HG03103 (cell line): ENCODE results near the gene KYNU.
"Not testable (repeated sequence)": the region's sequence is repeated elsewhere in the genome, so short reads cannot be mapped to it uniquely, and the experiment has no call there.

Source experiments
- ATAC-seq: cut with Tn5 transposase; IDR thresholded peaks from one replicate; pipeline ENCODE4 v1.9.1; 2021; ENCODE audit warnings: low read depth; ENCODE audit not compliant: unreplicated experiment

KYNU gene

GRCh38 chr2:142993771-142994170 lies 116.3 kb downstream of the KYNU start:
- ATAC-seq: no peak

DNA sequence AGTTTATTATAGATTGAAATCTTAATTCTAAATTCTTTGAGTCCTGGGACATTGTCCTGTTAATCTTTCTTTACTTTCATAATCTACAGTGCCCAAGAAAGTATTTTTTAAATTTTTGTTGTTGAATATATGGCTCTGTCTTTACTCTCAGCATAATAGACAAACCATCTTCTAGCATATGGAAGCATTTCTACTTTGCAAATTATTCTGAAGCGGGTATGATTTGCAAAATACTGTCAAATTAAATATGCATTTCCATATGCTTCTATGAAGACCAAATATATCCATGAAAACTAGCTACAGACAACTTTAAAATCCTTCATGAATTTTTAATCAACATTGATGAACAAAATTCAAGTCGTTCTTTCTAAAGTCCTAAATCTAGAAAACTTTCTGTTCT lies 117.2 kb downstream of the KYNU start:
- ATAC-seq: no peak

- no peak for ATAC-seq
Observed at GRCh38 chr2:142997231-142997630, 119.8 kb downstream of the KYNU start.

DNA sequence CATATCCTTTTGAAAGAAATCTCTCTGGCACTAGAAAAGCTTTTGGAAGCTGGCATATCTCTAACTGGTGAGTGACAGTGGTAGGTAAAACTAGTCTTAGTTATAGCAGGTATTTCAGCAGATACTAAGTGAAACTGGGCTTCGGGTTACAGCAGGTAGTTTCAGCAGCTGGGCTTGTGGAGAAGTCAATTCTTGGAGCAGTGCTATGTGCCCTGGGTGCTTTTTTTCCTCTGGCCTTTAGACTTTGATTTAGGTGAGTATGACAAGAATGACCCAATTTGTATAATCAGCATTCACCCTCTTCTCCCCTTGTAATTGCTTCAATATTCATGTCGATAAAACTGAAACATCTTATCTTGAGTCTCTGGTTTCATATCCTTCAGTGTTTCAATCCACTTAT lies 123.1 kb downstream of the KYNU start:
- no peak for ATAC-seq

DNA sequence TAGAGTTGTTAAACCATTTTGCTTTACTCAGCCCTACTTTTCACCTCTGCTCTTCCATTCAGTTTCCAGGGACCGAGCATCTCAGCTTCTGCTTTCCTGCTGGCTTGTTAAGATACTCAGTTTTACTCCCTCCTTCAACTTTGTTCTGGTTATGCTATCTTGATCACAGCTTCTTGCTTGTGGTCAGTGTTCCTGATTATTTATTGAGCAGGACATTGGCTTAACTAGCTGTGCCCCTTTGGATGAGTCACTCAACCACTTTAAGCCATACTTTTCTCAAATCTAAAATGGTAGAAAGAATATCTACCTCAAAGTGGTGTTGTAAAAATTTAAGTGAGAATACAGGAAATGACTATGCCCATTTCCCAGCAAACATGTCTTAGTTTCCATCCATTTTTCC lies 124.0 kb downstream of the KYNU start:
- ATAC-seq: no peak

GRCh38 chr2:143015656-143016055 lies 138.2 kb downstream of the KYNU start:
- ATAC-seq: no peak

GRCh38 chr2:143026411-143027054 lies 149.1 kb downstream of the KYNU start:
- no peak for ATAC-seq

- no peak for ATAC-seq
Observed at GRCh38 chr2:143029141-143029540, 151.7 kb downstream of the KYNU start.

- ATAC-seq: peak; percentile 55
Observed at GRCh38 chr2:143030127-143030526, 152.7 kb downstream of the KYNU start.

- peak; percentile 85 for ATAC-seq
Observed at GRCh38 chr2:143034292-143035074, 157.0 kb downstream of the KYNU start.

DNA sequence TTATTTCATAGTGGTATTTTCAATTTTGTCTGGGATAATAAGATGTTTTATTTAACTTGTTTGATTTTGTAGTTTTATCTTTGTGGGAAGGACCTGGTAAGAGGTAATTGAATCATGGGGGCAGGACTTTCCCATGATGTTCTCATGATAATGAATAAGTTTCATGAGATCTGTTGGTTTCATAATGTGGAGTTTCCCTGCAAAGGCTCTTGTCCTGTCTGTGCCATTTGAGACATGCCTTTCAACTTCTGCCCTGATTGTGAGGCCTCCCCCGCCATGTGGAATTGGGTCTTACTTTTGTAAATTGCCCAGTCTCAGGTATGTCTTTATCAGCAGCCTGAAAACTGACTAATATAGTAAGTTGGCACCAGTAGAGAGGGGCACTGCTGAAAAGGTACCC lies 174.0 kb downstream of the KYNU start:
- no peak for ATAC-seq

DNA sequence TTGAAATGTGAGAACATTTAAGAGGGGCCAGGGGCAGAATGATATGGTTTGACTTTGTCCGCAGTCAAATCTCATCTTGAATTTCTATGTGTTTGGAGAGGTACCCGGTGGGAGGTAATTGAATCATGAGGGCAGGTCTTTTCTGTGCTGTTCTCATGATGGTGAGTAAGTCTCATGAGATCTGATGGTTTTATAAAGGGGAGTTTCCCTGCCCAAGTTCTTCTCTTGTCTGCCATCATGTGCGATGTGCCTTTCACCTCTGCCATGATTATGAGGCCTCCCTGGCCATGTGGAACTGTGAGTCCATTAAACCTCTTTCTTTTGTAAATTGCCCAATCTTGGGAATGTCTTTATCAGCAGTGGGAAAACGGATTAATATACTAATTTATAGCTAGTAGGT lies 176.0 kb downstream of the KYNU start:
- ATAC-seq: not testable (repeated sequence)

DNA sequence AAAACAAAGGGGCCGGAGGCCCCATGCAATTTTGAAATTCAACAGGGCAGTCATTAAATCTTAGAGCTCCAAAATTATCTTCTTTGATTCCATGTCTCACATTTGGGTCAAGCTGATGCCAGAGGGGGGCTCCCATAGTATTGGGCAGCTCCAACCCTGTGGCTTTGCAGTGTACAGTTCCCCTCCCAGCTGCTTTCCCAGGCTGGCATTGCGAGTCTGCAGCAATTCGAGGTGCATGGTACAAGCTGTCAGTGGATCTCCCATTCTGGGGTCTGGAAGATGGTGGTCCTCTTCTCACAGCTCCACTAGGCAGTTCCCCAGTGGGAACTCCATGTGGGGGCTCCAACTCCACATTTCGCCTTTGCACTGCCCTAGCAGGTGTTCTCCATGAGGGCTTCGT lies 179.1 kb downstream of the KYNU start:
- ATAC-seq: no peak

GRCh38 chr2:143058851-143059250 lies 181.4 kb downstream of the KYNU start:
- ATAC-seq: no peak

DNA sequence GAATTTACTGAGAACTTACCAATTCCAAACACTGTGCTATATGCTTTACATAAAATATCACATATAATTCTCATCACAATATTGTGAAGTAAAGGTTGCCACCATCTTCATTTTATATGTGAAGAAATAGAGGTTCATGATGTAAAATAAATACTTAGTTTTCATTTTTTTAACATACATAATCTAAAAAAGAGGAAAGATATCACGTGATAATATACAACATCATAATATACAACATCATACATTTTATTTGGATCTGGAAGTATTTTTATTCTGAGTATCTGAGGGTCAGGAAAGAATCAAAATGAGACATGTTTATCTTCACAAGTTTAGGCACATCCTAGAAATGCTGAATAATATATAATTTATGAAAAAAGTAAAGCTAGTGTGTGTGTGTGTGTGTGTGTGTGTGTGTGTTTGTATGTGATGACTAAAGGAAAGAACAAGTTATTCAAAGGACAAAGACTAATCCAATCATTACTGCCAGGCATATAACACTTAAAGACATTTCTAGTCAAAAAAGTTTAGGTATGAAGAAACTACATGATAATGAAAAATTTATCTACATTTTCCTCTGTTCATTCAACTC lies 186.2 kb downstream of the KYNU start:
- ATAC-seq: no peak

GRCh38 chr2:143068094-143068493 lies 190.6 kb downstream of the KYNU start:
- no peak for ATAC-seq

DNA sequence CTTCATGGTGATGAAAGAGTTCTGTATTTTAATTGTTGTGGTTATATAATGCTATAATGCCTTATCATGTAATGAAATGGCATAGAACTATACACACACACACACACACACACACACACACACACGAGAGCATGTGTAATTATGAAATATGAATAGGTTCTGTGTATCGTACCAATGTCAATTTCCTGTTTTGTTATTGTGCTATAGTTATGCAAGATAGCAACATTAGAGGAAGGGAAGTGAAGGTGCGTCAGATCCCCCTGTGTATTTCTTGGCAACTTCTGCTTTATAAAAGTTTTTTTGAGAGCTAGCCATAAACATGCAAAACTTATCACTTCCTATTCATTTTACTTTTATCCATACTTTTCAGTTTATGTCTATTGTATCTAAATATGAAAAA lies 191.0 kb downstream of the KYNU start:
- ATAC-seq: no peak

DNA sequence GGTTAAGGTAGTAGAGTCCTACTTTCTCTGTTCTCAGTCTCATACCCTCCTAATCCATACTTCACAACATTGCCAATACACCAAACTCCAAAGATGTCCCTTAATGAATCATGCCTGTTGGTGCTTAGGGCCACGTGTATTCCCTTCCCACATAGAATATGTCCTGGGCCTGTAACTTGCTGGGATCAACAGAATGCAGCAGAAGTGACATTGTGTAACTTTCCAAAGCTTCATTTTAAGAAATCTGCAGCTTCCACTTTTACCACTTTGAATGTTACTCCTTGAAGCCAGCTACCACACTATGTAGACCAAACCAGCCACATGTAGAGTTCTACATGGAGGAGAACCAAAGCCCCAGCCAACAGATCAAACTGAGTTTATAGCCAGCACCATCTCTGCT lies 193.2 kb downstream of the KYNU start:
- no peak for ATAC-seq

- no peak for ATAC-seq
Observed at GRCh38 chr2:143071185-143071876, 193.9 kb downstream of the KYNU start.

GRCh38 chr2:143074913-143075312 lies 197.4 kb downstream of the KYNU start:
- not testable (repeated sequence) for ATAC-seq

DNA sequence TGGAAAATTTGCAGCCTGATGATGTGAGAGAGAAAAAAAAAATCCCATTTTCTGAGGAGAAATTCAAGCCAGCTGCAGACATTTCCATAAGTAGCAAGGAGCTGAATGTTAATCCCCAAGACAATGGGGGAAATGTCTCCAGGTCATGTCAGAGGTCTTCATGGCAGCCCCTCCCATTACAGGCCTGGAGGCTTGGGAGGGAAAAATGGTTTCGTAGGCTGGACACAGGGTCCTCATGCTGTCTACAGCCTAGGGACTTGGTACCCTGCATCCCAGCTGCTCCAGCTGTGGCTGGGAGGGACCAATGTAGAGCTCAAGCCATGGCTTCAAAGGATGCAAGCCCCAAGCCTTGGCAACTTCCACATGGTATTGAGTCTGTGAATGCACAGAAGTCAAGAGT lies 198.2 kb downstream of the KYNU start:
- ATAC-seq: no peak
